ENCODE results near the gene PRKAR2B. TPM values are rescaled to one million over a fixed set of nuclear protein-coding genes. Genes with fewer than 3 reads are reported as not detected.

Gene PRKAR2B
- polyA plus RNA-seq, 1 donor from 2014 or later = 297 TPM

- no peak overlapping the region for H2AFZ ChIP-seq (ENCODE audit: low read depth, low read length)
- TF ChIP-seq EZH2 (IDR thresholded peaks at IDR 0.05; ENCODE audit: borderline replicate concordance, insufficient read depth, low read length, poor library complexity, severe bottlenecking) (no peak), REST (IDR thresholded peaks at IDR 0.05; ENCODE audit: borderline replicate concordance) (no peak), SMC3 (conservative IDR thresholded peaks at IDR 0.05; ENCODE audit: poor library complexity) (no peak), EP300 (conservative IDR thresholded peaks at IDR 0.05; ENCODE audit: poor library complexity, severe bottlenecking) (no peak), MXI1 (conservative IDR thresholded peaks at IDR 0.05; ENCODE audit: poor library complexity, severe bottlenecking) (no peak), CTCF (IDR thresholded peaks at IDR 0.05; ENCODE audit: poor library complexity, severe bottlenecking) (no peak), TAF1 (IDR thresholded peaks at IDR 0.05; ENCODE audit: low read depth) (no peak), POLR2AphosphoS5 (IDR thresholded peaks at IDR 0.05) (no peak), RAD21 (conservative IDR thresholded peaks at IDR 0.05) (no peak)
- no peaks in the 10 kb centered on the region for H3K9me3 ChIP-seq (ENCODE audit: low read length)
- no peak overlapping the region for H3K9ac ChIP-seq (ENCODE audit: low read length)
- H3K9me2 ChIP-seq (ENCODE audit: insufficient read depth, low read length) = no peaks in the 10 kb centered on the region
- H3F3A ChIP-seq (ENCODE audit: insufficient read depth, low read length, poor library complexity, severe bottlenecking) = no peaks in the 10 kb centered on the region
- no peaks in the 10 kb centered on the region for H3K27me3 ChIP-seq (ENCODE audit: insufficient read depth, low read depth, low read length)
- no peak overlapping the region for H3K27ac ChIP-seq (ENCODE audit: low read length)
- H3K4me2 ChIP-seq (ENCODE audit: low read length) = no peak overlapping the region
- no peaks in the 10 kb centered on the region for H3K79me2 ChIP-seq (replicated peaks; ENCODE audit: insufficient read depth, low read length)
- peaks cover 12% of the 10 kb centered on the region for H3K36me3 ChIP-seq (ENCODE audit: insufficient read depth, low read length)
- no peak overlapping the region for H3K4me3 ChIP-seq (ENCODE audit: low read length)
- no peaks in the 10 kb centered on the region for H4K20me1 ChIP-seq (ENCODE audit: insufficient read depth)
Measured at GRCh38 chr7:107208563-107208962, 164.1 kb downstream of the PRKAR2B start.

GRCh38 chr7:107209565-107209964 lies 165.1 kb downstream of the PRKAR2B start:
- no peaks in the 10 kb centered on the region for H3K9me2 ChIP-seq (ENCODE audit: insufficient read depth, low read length)
- peaks cover 4% of the 10 kb centered on the region for H3K36me3 ChIP-seq (ENCODE audit: insufficient read depth, low read length)

More at GRCh38 chr7:107209565-107209964, 165.1 kb downstream of the PRKAR2B start:
- H3K9me3 ChIP-seq (ENCODE audit: low read length) = no peaks in the 10 kb centered on the region
- no peak overlapping the region for H2AFZ ChIP-seq (ENCODE audit: low read depth, low read length)
- no peak overlapping the region for H3K27ac ChIP-seq (ENCODE audit: low read length)
- TF ChIP-seq TAF1 (IDR thresholded peaks at IDR 0.05; ENCODE audit: low read depth) = no peak
- no peak for TF ChIP-seq POLR2AphosphoS5 (IDR thresholded peaks at IDR 0.05)
- TF ChIP-seq EP300 (conservative IDR thresholded peaks at IDR 0.05; ENCODE audit: poor library complexity, severe bottlenecking) = no peak
- no peak for TF ChIP-seq RAD21 (conservative IDR thresholded peaks at IDR 0.05)
- no peak for TF ChIP-seq MXI1 (conservative IDR thresholded peaks at IDR 0.05; ENCODE audit: poor library complexity, severe bottlenecking)
- no peak for TF ChIP-seq SMC3 (conservative IDR thresholded peaks at IDR 0.05; ENCODE audit: poor library complexity)
- no peak for TF ChIP-seq EZH2 (IDR thresholded peaks at IDR 0.05; ENCODE audit: borderline replicate concordance, insufficient read depth, low read length, poor library complexity, severe bottlenecking)
- TF ChIP-seq REST (IDR thresholded peaks at IDR 0.05; ENCODE audit: borderline replicate concordance) = no peak
- TF ChIP-seq CTCF (IDR thresholded peaks at IDR 0.05; ENCODE audit: poor library complexity, severe bottlenecking) = no peak
- no peaks in the 10 kb centered on the region for H4K20me1 ChIP-seq (ENCODE audit: insufficient read depth)
- no peak overlapping the region for H3K4me2 ChIP-seq (ENCODE audit: low read length)
- H3K27me3 ChIP-seq (ENCODE audit: insufficient read depth, low read depth, low read length) = no peaks in the 10 kb centered on the region
- H3K4me3 ChIP-seq (ENCODE audit: low read length) = no peak overlapping the region
- H3F3A ChIP-seq (ENCODE audit: insufficient read depth, low read length, poor library complexity, severe bottlenecking) = no peaks in the 10 kb centered on the region
- no peaks in the 10 kb centered on the region for H3K79me2 ChIP-seq (replicated peaks; ENCODE audit: insufficient read depth, low read length)
- H3K9ac ChIP-seq (ENCODE audit: low read length) = no peak overlapping the region
